ENCODE results near the gene CTNND2. TPM values are rescaled to one million over a fixed set of nuclear protein-coding genes. Genes with fewer than 3 reads are reported as not detected.

CTNND2 gene
- total RNA-seq, 1 experiment from 2014 or later = 7.0 TPM

GRCh38 chr5:11130131-11130530, 774.1 kb downstream of the CTNND2 start:
- H2BK20ac ChIP-seq (ENCODE audit: low read depth, low read length, poor library complexity, severe bottlenecking) = no peak overlapping the region
- no peaks in the 10 kb centered on the region for H3K27me3 Mint-ChIP-seq (ENCODE audit: low read depth)
- no peak overlapping the region for H4K91ac ChIP-seq (ENCODE audit: insufficient read length, low read depth, low read length)
- H4K20me1 ChIP-seq (ENCODE audit: control insufficient read depth, insufficient read depth, insufficient read length) = no peaks in the 10 kb centered on the region
- no peak overlapping the region for H4K8ac ChIP-seq (replicated peaks; ENCODE audit: insufficient read length, low read depth, low read length)
- no peaks in the 10 kb centered on the region for H3K4me1 Mint-ChIP-seq
- no peak overlapping the region for H3K27ac ChIP-seq (ENCODE audit: insufficient read length, low read depth, low read length)
- H3K4me3 Mint-ChIP-seq = no peak overlapping the region
- no peak overlapping the region for H2BK15ac ChIP-seq (ENCODE audit: low read depth, low read length)
- no peak overlapping the region for H3K56ac ChIP-seq (ENCODE audit: insufficient read length, low read depth, low read length)
- WGBS (ENCODE audit: extremely low coverage, insufficient read length, low lambda C conversion rate) = no CpG with 5 or more reads among the region's 10 CpGs
- peaks cover 0 to 3% of the 10 kb centered on the region in 2 experiments; a peak in 1 of 5 replicates for H3K9me3 Mint-ChIP-seq
- H2AFZ ChIP-seq (ENCODE audit: low read length) = no peak overlapping the region
- H2BK12ac ChIP-seq (ENCODE audit: insufficient read length, low read depth, low read length) = no peak overlapping the region
- no peak overlapping the region for H3K23ac ChIP-seq (ENCODE audit: insufficient read length, low read depth, low read length)
- no peak overlapping the region for H3K9ac ChIP-seq (ENCODE audit: extremely low read depth, insufficient read length, low read length)
- H4K5ac ChIP-seq (ENCODE audit: insufficient read length, low read depth, low read length) = no peak overlapping the region
- no peaks in the 10 kb centered on the region for H3K79me2 ChIP-seq (ENCODE audit: insufficient read depth, low read length)
- no peak overlapping the region for H2BK5ac ChIP-seq (ENCODE audit: insufficient read length, low read length)
- H3K9me3 ChIP-seq (ENCODE audit: control insufficient read depth, low read depth, low read length) = no peaks in the 10 kb centered on the region
- no peaks in the 10 kb centered on the region for H3K23me2 ChIP-seq (ENCODE audit: insufficient read length, low read depth, low read length, poor library complexity, severe bottlenecking)
- no peaks in the 10 kb centered on the region for H3K36me3 Mint-ChIP-seq (ENCODE audit: insufficient read depth in 1 of 3, low read depth in 3 of 3)
- no peak overlapping the region for H2BK120ac ChIP-seq (ENCODE audit: low read depth, low read length, poor library complexity, severe bottlenecking)
- H3T11ph ChIP-seq (ENCODE audit: low read length) = no peak overlapping the region
- no peaks in the 10 kb centered on the region for H3K4me1 ChIP-seq (ENCODE audit: insufficient read depth, low read length)
- no peak overlapping the region for H3K4ac ChIP-seq (ENCODE audit: low read depth, low read length)
- no peak overlapping the region for H3K18ac ChIP-seq (ENCODE audit: insufficient read length, low read depth, low read length)
- no peak overlapping the region for H3K27ac Mint-ChIP-seq
- H3K14ac ChIP-seq (ENCODE audit: insufficient read depth, low read length) = no peak overlapping the region
- H3K27me3 ChIP-seq (ENCODE audit: insufficient read depth, low read length) = no peaks in the 10 kb centered on the region
- H2AK5ac ChIP-seq (ENCODE audit: insufficient read length, low read length) = no peak overlapping the region
- no peak overlapping the region for H3K4me2 ChIP-seq (ENCODE audit: insufficient read depth, insufficient read length, low read length)
- TF ChIP-seq, protein P1, sequence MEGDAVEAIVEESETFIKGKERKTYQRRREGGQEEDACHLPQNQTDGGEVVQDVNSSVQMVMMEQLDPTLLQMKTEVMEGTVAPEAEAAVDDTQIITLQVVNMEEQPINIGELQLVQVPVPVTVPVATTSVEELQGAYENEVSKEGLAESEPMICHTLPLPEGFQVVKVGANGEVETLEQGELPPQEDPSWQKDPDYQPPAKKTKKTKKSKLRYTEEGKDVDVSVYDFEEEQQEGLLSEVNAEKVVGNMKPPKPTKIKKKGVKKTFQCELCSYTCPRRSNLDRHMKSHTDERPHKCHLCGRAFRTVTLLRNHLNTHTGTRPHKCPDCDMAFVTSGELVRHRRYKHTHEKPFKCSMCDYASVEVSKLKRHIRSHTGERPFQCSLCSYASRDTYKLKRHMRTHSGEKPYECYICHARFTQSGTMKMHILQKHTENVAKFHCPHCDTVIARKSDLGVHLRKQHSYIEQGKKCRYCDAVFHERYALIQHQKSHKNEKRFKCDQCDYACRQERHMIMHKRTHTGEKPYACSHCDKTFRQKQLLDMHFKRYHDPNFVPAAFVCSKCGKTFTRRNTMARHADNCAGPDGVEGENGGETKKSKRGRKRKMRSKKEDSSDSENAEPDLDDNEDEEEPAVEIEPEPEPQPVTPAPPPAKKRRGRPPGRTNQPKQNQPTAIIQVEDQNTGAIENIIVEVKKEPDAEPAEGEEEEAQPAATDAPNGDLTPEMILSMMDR (conservative IDR thresholded peaks at IDR 0.05) = no peak
- DNase-seq = no peak
- H3K79me1 ChIP-seq (ENCODE audit: insufficient read depth, low read depth, low read length, poor library complexity, severe bottlenecking) = no peaks in the 10 kb centered on the region
